Astrocyte of the cerebellum (primary cell): ENCODE results near the gene CLUH.

Source experiments
- DNase-seq: peaks from one replicate; pipeline ENCODE4 v3.0.0-alpha.2; 2011; ENCODE audit warnings: low read depth
- H3K4me3 ChIP-seq: 2 replicates; pipeline ENCODE4 v1.5.1; 2011; ENCODE audit warnings: mild to moderate bottlenecking, low read depth, low read length, moderate library complexity
- in situ Hi-C: cut with HindIII; loops from 2 replicates; pipeline ENCODE4 v1.10.0; 2017; ENCODE audit warnings: low sequenced_read_pairs
- TF ChIP-seq, protein P1 (sequence below): IDR thresholded peaks from 2 replicates; pipeline ENCODE4 v1.5.1; 2012; ENCODE audit warnings: low read length, low read depth, moderate library complexity, mild to moderate bottlenecking; ENCODE audit errors: missing control alignments

CLUH gene

GRCh38 chr17:2688351-2689342 is 22.9 kb downstream of the CLUH start:
- no peak overlapping the region for H3K4me3 ChIP-seq
- TF ChIP-seq, protein P1, sequence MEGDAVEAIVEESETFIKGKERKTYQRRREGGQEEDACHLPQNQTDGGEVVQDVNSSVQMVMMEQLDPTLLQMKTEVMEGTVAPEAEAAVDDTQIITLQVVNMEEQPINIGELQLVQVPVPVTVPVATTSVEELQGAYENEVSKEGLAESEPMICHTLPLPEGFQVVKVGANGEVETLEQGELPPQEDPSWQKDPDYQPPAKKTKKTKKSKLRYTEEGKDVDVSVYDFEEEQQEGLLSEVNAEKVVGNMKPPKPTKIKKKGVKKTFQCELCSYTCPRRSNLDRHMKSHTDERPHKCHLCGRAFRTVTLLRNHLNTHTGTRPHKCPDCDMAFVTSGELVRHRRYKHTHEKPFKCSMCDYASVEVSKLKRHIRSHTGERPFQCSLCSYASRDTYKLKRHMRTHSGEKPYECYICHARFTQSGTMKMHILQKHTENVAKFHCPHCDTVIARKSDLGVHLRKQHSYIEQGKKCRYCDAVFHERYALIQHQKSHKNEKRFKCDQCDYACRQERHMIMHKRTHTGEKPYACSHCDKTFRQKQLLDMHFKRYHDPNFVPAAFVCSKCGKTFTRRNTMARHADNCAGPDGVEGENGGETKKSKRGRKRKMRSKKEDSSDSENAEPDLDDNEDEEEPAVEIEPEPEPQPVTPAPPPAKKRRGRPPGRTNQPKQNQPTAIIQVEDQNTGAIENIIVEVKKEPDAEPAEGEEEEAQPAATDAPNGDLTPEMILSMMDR, result no peak
- DNase-seq, result no peak

DNA sequence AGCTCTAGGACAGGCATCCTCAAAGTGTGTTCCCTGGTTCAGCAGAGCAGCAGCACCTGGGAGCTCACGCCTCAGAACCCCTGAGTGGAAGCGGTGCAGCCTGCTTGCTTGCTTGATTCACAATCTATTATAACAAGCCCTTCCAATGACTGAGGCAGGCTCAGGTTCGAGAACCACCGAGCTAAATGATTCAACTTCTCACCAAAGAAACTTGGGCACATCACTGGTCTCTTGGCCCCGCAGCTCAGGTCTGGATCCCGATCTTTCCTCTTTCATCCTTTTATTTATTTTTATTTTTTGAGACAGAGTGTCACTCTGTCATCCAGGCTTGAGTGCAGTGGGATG is 24.5 kb downstream of the CLUH start:
- in situ Hi-C loops, result no loop called here
- TF ChIP-seq, protein P1, result no peak
- H3K4me3 ChIP-seq, result no peak overlapping the region
- no peak for DNase-seq

More at GRCh38 chr17:2688351-2689342, 22.9 kb downstream of the CLUH start:
- in situ Hi-C loops, result no loop called here

GRCh38 chr17:2685696-2686095 is 25.9 kb downstream of the CLUH start:
- no peak overlapping the region for H3K4me3 ChIP-seq
- TF ChIP-seq, protein P1, result no peak
- in situ Hi-C loops, result no loop called here
- DNase-seq, result no peak

- TF ChIP-seq, protein P1, result no peak
These were observed 27.0 kb downstream of the CLUH start for GRCh38 chr17:2684549-2684948.

DNA sequence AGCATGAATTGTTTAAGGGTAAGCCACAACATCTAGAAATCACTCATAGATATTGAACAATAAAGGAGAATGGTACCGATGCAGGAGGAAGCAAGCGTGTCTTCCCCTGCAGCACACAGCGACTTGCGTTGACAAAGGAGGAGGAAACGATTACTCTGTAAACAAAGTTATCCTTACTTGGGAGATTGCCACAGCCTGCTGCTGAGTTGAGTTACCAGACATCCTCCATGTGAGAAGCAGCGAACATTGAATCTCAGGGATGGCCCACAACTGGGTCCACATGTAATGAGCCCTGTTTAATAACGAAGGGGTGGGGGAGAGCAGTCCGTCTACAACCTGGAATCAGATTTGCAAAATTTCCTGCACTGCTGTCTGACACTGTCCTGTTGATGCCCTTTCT is 27.7 kb downstream of the CLUH start:
- no peak overlapping the region for H3K4me3 ChIP-seq
- TF ChIP-seq, protein P1, result no peak
- DNase-seq, result no peak
- in situ Hi-C loops, result no loop called here

More at GRCh38 chr17:2684549-2684948, 27.0 kb downstream of the CLUH start:
- DNase-seq, result no peak
- in situ Hi-C loops, result no loop called here
- no peak overlapping the region for H3K4me3 ChIP-seq

- no peak overlapping the region for H3K4me3 ChIP-seq
- in situ Hi-C loops, result no loop called here
- DNase-seq, result peak; percentile 19
- TF ChIP-seq, protein P1, result no peak
These were observed 29.2 kb downstream of the CLUH start for GRCh38 chr17:2682176-2682938.
